Suprapubic skin (tissue), 3 donors: Measurements from ENCODE around the gene DNM3.

Experiments
- EP300 ChIP-seq: sonication (generic); formaldehyde crosslinking; IDR thresholded peaks from one replicate; pipeline ENCODE4 v1.6.1; 2017; ENCODE audit warnings: antibody characterized with exemption
- POLR2A ChIP-seq, 2 donors: fragments of 450-650 bp; IDR thresholded peaks; one replicate each; pipeline ENCODE4 v1.6.1; 2017; ENCODE audit warnings: antibody characterized with exemption in 2 of 2, mild to moderate bottlenecking in 2 of 2, moderate library complexity in 2 of 2
- TF ChIP-seq, protein P1 (sequence below), 2 donors: fragments of 200-600 bp in 1 of 2; fragments of 450-650 bp in 1 of 2; sonication (generic) in 1 of 2; IDR thresholded peaks; one replicate each; pipeline ENCODE4 v1.5.1; 2016 to 2019; ENCODE audit warnings: antibody characterized with exemption in 2 of 2, mild to moderate bottlenecking in 1 of 2, moderate library complexity in 1 of 2

DNA sequence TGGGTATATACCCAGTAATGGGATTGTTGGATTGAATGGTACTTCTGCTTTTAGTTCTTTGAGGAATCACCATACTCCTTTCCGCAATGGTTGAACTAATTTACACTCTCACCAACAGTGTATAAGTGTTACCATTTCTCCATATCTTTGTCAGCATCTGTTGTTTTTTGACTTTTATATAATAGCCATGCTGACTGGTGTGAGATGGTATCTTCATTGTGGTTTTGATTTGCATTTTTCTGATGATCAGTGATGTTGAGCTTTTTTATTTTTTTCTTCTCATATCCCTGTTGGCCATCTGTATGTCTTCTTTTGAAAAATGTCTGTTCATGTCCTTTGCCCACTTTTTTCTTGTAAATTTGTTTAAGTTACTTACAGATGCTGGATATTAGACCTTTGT is 14.1 kb downstream of the DNM3 start:
- no peak for TF ChIP-seq POLR2A (IDR thresholded peaks at IDR 0.05)
- TF ChIP-seq, protein P1, sequence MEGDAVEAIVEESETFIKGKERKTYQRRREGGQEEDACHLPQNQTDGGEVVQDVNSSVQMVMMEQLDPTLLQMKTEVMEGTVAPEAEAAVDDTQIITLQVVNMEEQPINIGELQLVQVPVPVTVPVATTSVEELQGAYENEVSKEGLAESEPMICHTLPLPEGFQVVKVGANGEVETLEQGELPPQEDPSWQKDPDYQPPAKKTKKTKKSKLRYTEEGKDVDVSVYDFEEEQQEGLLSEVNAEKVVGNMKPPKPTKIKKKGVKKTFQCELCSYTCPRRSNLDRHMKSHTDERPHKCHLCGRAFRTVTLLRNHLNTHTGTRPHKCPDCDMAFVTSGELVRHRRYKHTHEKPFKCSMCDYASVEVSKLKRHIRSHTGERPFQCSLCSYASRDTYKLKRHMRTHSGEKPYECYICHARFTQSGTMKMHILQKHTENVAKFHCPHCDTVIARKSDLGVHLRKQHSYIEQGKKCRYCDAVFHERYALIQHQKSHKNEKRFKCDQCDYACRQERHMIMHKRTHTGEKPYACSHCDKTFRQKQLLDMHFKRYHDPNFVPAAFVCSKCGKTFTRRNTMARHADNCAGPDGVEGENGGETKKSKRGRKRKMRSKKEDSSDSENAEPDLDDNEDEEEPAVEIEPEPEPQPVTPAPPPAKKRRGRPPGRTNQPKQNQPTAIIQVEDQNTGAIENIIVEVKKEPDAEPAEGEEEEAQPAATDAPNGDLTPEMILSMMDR (IDR thresholded peaks at IDR 0.05), result no peak
- no peak for TF ChIP-seq EP300
